HUES6 (cell line): ENCODE measurements around the gene EPHB4.

Experiments used
- H3K27ac ChIP-seq: 2 replicates; pipeline ENCODE4 v1.7.0; 2013; ENCODE audit warnings: low read depth, mild to moderate bottlenecking, low read length, inconsistent platforms
- H3K27me3 ChIP-seq: 2 replicates; pipeline ENCODE4 v1.6.1; 2013; ENCODE audit warnings: low read length; ENCODE audit not compliant: control insufficient read depth, insufficient read depth
- H3K36me3 ChIP-seq: 2 replicates; pipeline ENCODE4 v1.6.1; 2013; ENCODE audit warnings: low read length; ENCODE audit not compliant: control insufficient read depth, insufficient read depth
- H3K4me1 ChIP-seq: 2 replicates; pipeline ENCODE4 v1.6.1; 2013; ENCODE audit warnings: low read length; ENCODE audit not compliant: control insufficient read depth, insufficient read depth
- H3K4me3 ChIP-seq: 2 replicates; pipeline ENCODE4 v1.5.1; 2013; ENCODE audit warnings: low read depth, low read length
- H3K9ac ChIP-seq: one replicate; pipeline ENCODE4 v1.6.1; 2013; ENCODE audit warnings: mild to moderate bottlenecking, low read length
- H3K9me3 ChIP-seq: 2 replicates; pipeline ENCODE4 v1.6.1; 2013; ENCODE audit warnings: low read depth, low read length; ENCODE audit not compliant: control insufficient read depth, insufficient read depth

EPHB4 gene

GRCh38 chr7:100827330-100828226, at the start of gene EPHB4:
Gene EPHB4, minus strand, starts transcription at chr7:100827523. Its CDS starts 493 bp downstream, at chr7:100827030.
- H3K4me3 ChIP-seq: peak within 1 kb of the TSS; percentile 96
- peaks cover 14% of the 10 kb centered on the region for H3K4me1 ChIP-seq
- no peaks in the 10 kb centered on the region for H3K9me3 ChIP-seq
- peaks cover 22% of the 10 kb centered on the region for H3K36me3 ChIP-seq
- H3K9ac ChIP-seq: peak within 1 kb of the TSS; percentile 86
- no peaks in the 10 kb centered on the region for H3K27me3 ChIP-seq
- peak within 1 kb of the TSS; percentile 89 for H3K27ac ChIP-seq

- Histone ChIP-seq H3K27ac (peak overlapping the region; percentile 93), H3K4me3 (peak overlapping the region; percentile 74), H3K27me3 (no peaks in the 10 kb centered on the region), H3K36me3 (peaks cover 76% of the 10 kb centered on the region), H3K9ac (peak overlapping the region; percentile 94), H3K4me1 (0 out of 2 replicates have a peak, but pooled peaks cover 6% of the 10 kb centered on the region), H3K9me3 (no peaks in the 10 kb centered on the region)
Measured at GRCh38 chr7:100875356-100875751, 48.0 kb upstream of the EPHB4 start.

GRCh38 chr7:100874577-100875355, 47.4 kb upstream of the EPHB4 start, which contains the start of gene SRRT:
Gene SRRT, plus strand, starts transcription at chr7:100875103. Its CDS starts 488 bp downstream, at chr7:100875591.
- Histone ChIP-seq H3K36me3 (peaks cover 78% of the 10 kb centered on the region), H3K4me1 (0 out of 2 replicates have a peak, but pooled peaks cover 6% of the 10 kb centered on the region), H3K9ac (peak within 1 kb of the TSS; percentile 94), H3K9me3 (no peaks in the 10 kb centered on the region), H3K4me3 (peak within 1 kb of the TSS; percentile 74), H3K27me3 (no peaks in the 10 kb centered on the region), H3K27ac (peak within 1 kb of the TSS; percentile 93)

- Histone ChIP-seq H3K9ac (peak overlapping the region; percentile 94), H3K27ac (peak overlapping the region; percentile 91), H3K4me3 (peak overlapping the region; percentile 74), H3K4me1 (0 out of 2 replicates have a peak, but pooled peaks cover 6% of the 10 kb centered on the region), H3K36me3 (peaks cover 76% of the 10 kb centered on the region), H3K27me3 (no peaks in the 10 kb centered on the region), H3K9me3 (no peaks in the 10 kb centered on the region)
Measured at GRCh38 chr7:100874300-100874576, 46.9 kb upstream of the EPHB4 start.

- H3K27me3 ChIP-seq: no peaks in the 10 kb centered on the region
- peaks cover 75% of the 10 kb centered on the region for H3K36me3 ChIP-seq
- H3K9ac ChIP-seq: peak overlapping the region; percentile 94
- H3K4me1 ChIP-seq: 0 out of 2 replicates have a peak, but pooled peaks cover 6% of the 10 kb centered on the region
- H3K9me3 ChIP-seq: no peaks in the 10 kb centered on the region
- peak overlapping the region; percentile 74 for H3K4me3 ChIP-seq
- peak overlapping the region; percentile 91; the same call in 1 of the 2 replicates for H3K27ac ChIP-seq
Measured at GRCh38 chr7:100873599-100874299, 46.4 kb upstream of the EPHB4 start.

- Histone ChIP-seq H3K27me3 (no peaks in the 10 kb centered on the region), H3K9me3 (no peaks in the 10 kb centered on the region), H3K9ac (peak overlapping the region; percentile 98), H3K27ac (peak overlapping the region; percentile 99), H3K4me3 (peak overlapping the region; percentile 97), H3K36me3 (peaks cover 51% of the 10 kb centered on the region), H3K4me1 (peaks cover 14% of the 10 kb centered on the region)
Measured at GRCh38 chr7:100867776-100868485, 40.6 kb upstream of the EPHB4 start.

GRCh38 chr7:100867040-100867775, 39.9 kb upstream of the EPHB4 start, which contains the start of gene TRIP6:
Gene TRIP6, plus strand, starts transcription at chr7:100867387. Its CDS starts 111 bp downstream, at chr7:100867498.
- peak within 1 kb of the TSS; percentile 99 for H3K27ac ChIP-seq
- H3K4me1 ChIP-seq: peaks cover 14% of the 10 kb centered on the region
- H3K27me3 ChIP-seq: no peaks in the 10 kb centered on the region
- peak within 1 kb of the TSS; percentile 98 for H3K9ac ChIP-seq
- peaks cover 50% of the 10 kb centered on the region for H3K36me3 ChIP-seq
- no peaks in the 10 kb centered on the region for H3K9me3 ChIP-seq
- peak within 1 kb of the TSS; percentile 97 for H3K4me3 ChIP-seq

GRCh38 chr7:100866729-100867039, 39.4 kb upstream of the EPHB4 start:
- Histone ChIP-seq H3K36me3 (peaks cover 46% of the 10 kb centered on the region), H3K27ac (peak overlapping the region; percentile 99), H3K4me3 (peak overlapping the region; percentile 97), H3K9me3 (no peaks in the 10 kb centered on the region), H3K4me1 (peaks cover 14% of the 10 kb centered on the region), H3K9ac (peak overlapping the region; percentile 98), H3K27me3 (no peaks in the 10 kb centered on the region)

GRCh38 chr7:100865938-100866728, 38.8 kb upstream of the EPHB4 start:
- Histone ChIP-seq H3K27me3 (no peaks in the 10 kb centered on the region), H3K9ac (peak overlapping the region; percentile 98), H3K9me3 (no peaks in the 10 kb centered on the region), H3K4me1 (peaks cover 14% of the 10 kb centered on the region), H3K4me3 (peak overlapping the region; percentile 97; the same call in 1 of the 2 replicates), H3K27ac (peak overlapping the region; percentile 99; the same call in 1 of the 2 replicates), H3K36me3 (peaks cover 46% of the 10 kb centered on the region)
